SK-N-MC (cell line): ENCODE measurements around the gene MATN3.
"Not testable (repeated sequence)": the region's sequence is repeated elsewhere in the genome, so short reads cannot be mapped to it uniquely, and the experiment has no call there.

Experiments
- EZH2 ChIP-seq: fragments of 200-600 bp; sonication (generic); IDR thresholded peaks from one replicate; pipeline ENCODE4 v1.6.1; 2017; ENCODE audit warnings: antibody characterized with exemption
- POLR2AphosphoS5 ChIP-seq: IDR thresholded peaks from 2 replicates; pipeline ENCODE4 v1.6.1; 2012; ENCODE audit warnings: mild to moderate bottlenecking, low read depth, low read length, borderline replicate concordance

DNA sequence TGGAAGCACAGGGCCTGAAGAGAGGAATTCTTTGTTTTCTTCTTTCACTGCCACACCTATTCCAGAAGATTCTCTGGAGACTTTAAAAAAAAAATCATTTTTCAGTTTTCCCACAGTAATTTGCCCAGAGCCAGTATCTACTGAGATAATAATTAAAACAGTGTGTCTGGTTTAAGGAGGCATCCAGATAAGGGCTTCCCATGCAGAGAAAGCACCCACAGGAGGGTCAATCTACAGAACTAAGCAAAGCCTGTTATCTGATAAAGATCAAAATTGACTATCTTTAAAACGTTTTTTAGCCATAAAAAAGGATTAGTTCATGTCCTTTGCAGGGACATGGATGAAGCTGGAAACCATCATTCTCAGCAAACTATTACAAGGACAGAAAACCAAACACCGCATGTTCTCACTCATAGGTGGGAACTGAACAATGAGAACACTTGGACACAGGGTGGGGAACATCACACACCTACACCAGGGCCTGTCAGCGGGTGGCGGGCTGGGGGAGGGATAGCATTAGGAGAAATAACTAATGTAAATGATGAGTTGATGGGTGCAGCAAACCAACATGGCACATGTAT is 33.3 kb upstream of the MATN3 start:
- not testable (repeated sequence) for TF ChIP-seq POLR2AphosphoS5, EZH2
